VCaP (cell line): ENCODE results near the gene TMEM234.
A peak's percentile ranks its signal among the peaks of the same experiment; 100 is the strongest.

ENCODE experiments used
- H3K27ac ChIP-seq: fragments of 450-650 bp; 2 replicates; pipeline ENCODE4 v1.5.1; 2017
- CTCF ChIP-seq: fragments of 450-650 bp; conservative IDR thresholded peaks from 2 replicates; pipeline ENCODE4 v1.5.1; 2017; ENCODE audit warnings: mild to moderate bottlenecking, moderate library complexity

Gene TMEM234

GRCh38 chr1:32179193-32179442 is 43.0 kb downstream of the TMEM234 start:
- peak overlapping the region; percentile 91 for H3K27ac ChIP-seq
- no peak for TF ChIP-seq CTCF

DNA sequence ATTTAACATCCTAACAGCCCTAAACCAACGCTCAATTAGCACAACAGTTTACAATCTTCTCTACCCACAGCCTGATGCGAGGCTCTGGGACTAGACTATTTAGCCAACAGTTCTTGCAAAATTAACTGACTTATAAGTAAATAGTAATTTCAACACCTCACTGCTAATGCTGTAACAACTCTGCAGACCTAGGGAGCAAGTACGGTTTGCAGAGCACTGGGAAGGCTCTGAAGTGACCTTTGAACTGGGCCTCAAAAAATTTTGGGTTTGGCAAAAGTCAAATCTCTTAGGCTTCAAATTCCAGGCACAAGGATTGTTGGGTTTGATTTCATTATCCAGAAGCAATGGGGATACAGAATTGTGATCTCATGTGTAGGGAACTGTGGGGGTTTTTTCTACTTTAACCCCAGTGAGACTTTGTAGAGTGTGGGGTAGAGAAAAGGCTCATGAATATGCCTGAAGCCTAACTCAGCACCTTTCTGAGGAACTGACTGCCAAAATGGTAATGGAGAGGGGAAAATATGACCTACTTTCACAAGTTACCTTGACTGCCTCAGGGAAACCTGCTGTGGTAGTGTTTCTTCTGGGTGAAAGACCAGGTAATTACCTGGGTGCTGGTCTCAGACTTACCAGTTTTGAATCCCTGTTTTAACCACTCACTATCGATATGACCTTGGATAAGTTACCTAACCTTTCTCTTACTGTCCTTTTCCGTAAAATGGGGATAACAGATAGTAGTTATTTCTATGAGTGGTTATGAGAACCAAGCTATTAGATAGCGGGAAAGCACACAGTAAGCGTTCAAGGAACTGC is 43.6 kb downstream of the TMEM234 start:
- no peak for TF ChIP-seq CTCF
- peak overlapping the region; percentile 91 for H3K27ac ChIP-seq

GRCh38 chr1:32172621-32173245 is 49.4 kb downstream of the TMEM234 start:
- no peak overlapping the region for H3K27ac ChIP-seq
- no peak for TF ChIP-seq CTCF

DNA sequence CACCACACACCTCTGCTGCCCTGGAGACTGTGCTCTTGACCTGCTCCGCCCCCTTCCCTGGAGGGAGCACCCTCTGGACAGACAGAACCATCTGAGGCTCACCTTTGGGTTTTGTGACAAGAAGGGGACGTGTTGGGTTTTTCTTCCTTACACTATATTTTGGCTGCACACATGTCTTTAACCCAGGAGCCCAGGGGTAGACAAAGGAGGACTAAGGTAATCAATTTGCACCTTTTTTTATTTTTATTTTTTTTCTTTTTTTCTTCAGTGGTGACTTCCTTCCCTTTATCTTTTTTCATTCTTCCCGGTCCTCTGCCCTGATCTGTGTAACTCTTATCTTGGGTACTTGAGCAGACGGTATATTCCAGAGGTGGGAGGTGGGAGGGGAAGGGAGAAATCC is 51.2 kb downstream of the TMEM234 start:
- no peak for TF ChIP-seq CTCF
- H3K27ac ChIP-seq, result no peak overlapping the region
